K562 (cell line): ENCODE measurements around the gene MYLK2. TPM values are rescaled to one million over a fixed set of nuclear protein-coding genes. Genes with fewer than 3 reads are reported as not detected.

Experiments
- ATAC-seq: fragments of 200-7000 bp; cut with Tn5 transposase; 3 replicates; pipeline ENCODE4 v1.9.1; 2020; ENCODE audit warnings: moderate library complexity
- BruUV-seq: library from RNA; stranded (reverse); fragments of 400-500 nt; replicated peaks from 2 replicates; lab custom pipeline; 2021; lab: Mats Ljungman, UMichigan
- CTCF ChIA-PET: fragments of 300-600 bp; formaldehyde crosslinking; extraction: SDS; loops from one replicate; lab custom pipeline; 2021; ENCODE audit warnings: low intra/inter-chr PET ratio; lab: Yijun Ruan, JAX
- POLR2A ChIA-PET: fragments of 300-600, 350-650 bp; sonication (Branson Sonifier 250); formaldehyde crosslinking; extraction: SDS; loops from one replicate; lab custom pipeline; 2021; ENCODE audit warnings: antibody characterized with exemption, inconsistent platforms; lab: Yijun Ruan, JAX
- DNase-seq, 4 experiments: peaks; one replicate each; pipeline versions ENCODE4 v3.0.0 to v3.0.0-alpha.2; 2011 to 2018; ENCODE audit warnings: low spot score in 3 of 4, mixed read lengths in 3 of 4; ENCODE audit errors: extremely low read depth in 1 of 4
- FAIRE-seq: peaks from 2 replicates; lab custom pipeline; 2011; peaks lifted over from hg19 to GRCh38; lab: Jason Lieb, UNC
- H2AFZ ChIP-seq: 2 replicates; pipeline ENCODE4 v1.6.0; 2011; ENCODE audit warnings: low read depth, low read length, control low read depth, inconsistent platforms
- H3K27ac ChIP-seq: fragments of 200-600 bp; 3 replicates; pipeline ENCODE4 v1.8.0; 2011; ENCODE audit warnings: low read depth, mild to moderate bottlenecking, control low read depth, inconsistent platforms, low read length, moderate library complexity, mixed read lengths; ENCODE audit errors: extremely low read depth
- H3K27me3 ChIP-seq, 2 experiments: fragments of 300-600 bp in 1 of 2; 2 replicates in 1 of 2; 3 replicates in 1 of 2; pipeline versions ENCODE4 v1.6.0 to v1.8.0; 2011; ENCODE audit warnings: inconsistent platforms in 2 of 2, low read length in 2 of 2, mild to moderate bottlenecking in 1 of 2, mixed read lengths in 1 of 2, moderate library complexity in 1 of 2; ENCODE audit not compliant: control insufficient read depth in 2 of 2, insufficient read depth in 2 of 2
- H3K36me3 ChIP-seq: fragments of 300-600 bp; 3 replicates; pipeline ENCODE4 v1.8.0; 2011; ENCODE audit warnings: mild to moderate bottlenecking, low read length, inconsistent platforms; ENCODE audit not compliant: control insufficient read depth, insufficient read depth
- H3K4me1 ChIP-seq, 2 experiments: fragments of 200-600 bp in 1 of 2; replicated peaks in 1 of 2; 2 replicates in 1 of 2; 3 replicates in 1 of 2; pipeline versions ENCODE4 v1.5.1 to v1.8.0; 2011; ENCODE audit warnings: inconsistent platforms in 2 of 2, low read length in 2 of 2, mild to moderate bottlenecking in 1 of 2, mixed read lengths in 1 of 2, moderate library complexity in 1 of 2; ENCODE audit not compliant: control insufficient read depth in 2 of 2, insufficient read depth in 2 of 2
- H3K4me2 ChIP-seq: 2 replicates; pipeline ENCODE4 v1.6.1; 2011; ENCODE audit warnings: low read length, control low read depth, inconsistent platforms, mixed read lengths; ENCODE audit not compliant: insufficient read depth
- H3K4me3 ChIP-seq: fragments of 200-600 bp; sonication (generic), shearing (Covaris generic); 2 replicates; pipeline ENCODE4 v1.5.1; 2016; ENCODE audit warnings: control low read depth, inconsistent platforms
- H3K79me2 ChIP-seq: fragments of 200-600 bp; 3 replicates; pipeline ENCODE4 v1.8.0; 2011; ENCODE audit warnings: low read length, inconsistent platforms; ENCODE audit not compliant: control insufficient read depth, insufficient read depth
- H3K9ac ChIP-seq, 2 experiments: 2 replicates each; pipeline versions ENCODE4 v1.6.0 to v1.6.1; 2011; ENCODE audit warnings: low read depth in 2 of 2, low read length in 2 of 2, control low read depth in 1 of 2, inconsistent platforms in 1 of 2, mild to moderate bottlenecking in 1 of 2, mixed read lengths in 1 of 2; ENCODE audit not compliant: insufficient read depth in 1 of 2
- H3K9me1 ChIP-seq: one replicate; pipeline ENCODE4 v1.6.0; 2011; ENCODE audit warnings: inconsistent platforms, mild to moderate bottlenecking, low read length, moderate library complexity; ENCODE audit not compliant: control insufficient read depth, insufficient read depth
- H3K9me3 ChIP-seq: replicated peaks from 2 replicates; pipeline ENCODE4 v1.5.1; 2011; ENCODE audit warnings: low read depth, low read length, inconsistent platforms; ENCODE audit not compliant: control insufficient read depth, insufficient read depth
- H4K20me1 ChIP-seq: replicated peaks from 2 replicates; pipeline ENCODE4 v1.6.1; 2011; ENCODE audit warnings: low read length, inconsistent platforms, mixed read lengths; ENCODE audit not compliant: control insufficient read depth, insufficient read depth
- CHD1 ChIP-seq: fragments of 200-600 bp; sonication (generic); IDR thresholded peaks from one replicate; pipeline ENCODE4 v1.6.1; 2012; ENCODE audit warnings: mild to moderate bottlenecking, moderate library complexity, low read length, inconsistent platforms
- FOS ChIP-seq: IDR thresholded peaks from 3 replicates; pipeline ENCODE4 v1.6.1; 2011; ENCODE audit not compliant: insufficient read length; ENCODE audit errors: extremely low read depth
- MTA1 ChIP-seq: fragments of 450-650 bp; IDR thresholded peaks from 2 replicates; pipeline ENCODE4 v1.6.1; 2017; ENCODE audit warnings: borderline replicate concordance
- RCOR1 ChIP-seq, 2 experiments: IDR thresholded peaks; 2 replicates each; pipeline ENCODE4 v1.6.1; 2012; ENCODE audit warnings: low read depth in 2 of 2, low read length in 2 of 2, borderline replicate concordance in 1 of 2, improper control_type of control experiment in 1 of 2
- SMAD1 ChIP-seq: fragments of 150-350 bp; IDR thresholded peaks from 2 replicates; pipeline ENCODE4 v1.6.1; 2014; ENCODE audit warnings: low read length, low read depth; ENCODE audit not compliant: partially characterized antibody
- SMC3 ChIP-seq: conservative IDR thresholded peaks from 2 replicates; pipeline ENCODE4 v1.6.1; 2011; ENCODE audit warnings: low read depth, low read length, improper control_type of control experiment; ENCODE audit not compliant: insufficient read depth
- ZNF124 ChIP-seq: sonication (generic); formaldehyde crosslinking; IDR thresholded peaks from 2 replicates; pipeline ENCODE4 v1.8.1; 2022; ENCODE audit warnings: missing genetic modification reagents
- ZNF175 ChIP-seq: fragments of 200-800 bp; sonication (Bioruptor generic); IDR thresholded peaks from 2 replicates; pipeline ENCODE4 v1.6.1; 2016; ENCODE audit warnings: low read depth, mild to moderate bottlenecking, missing genetic modification characterization, missing compliant biosample characterization
- ZNF263 ChIP-seq: sonication (generic); formaldehyde crosslinking; IDR thresholded peaks from 2 replicates; pipeline ENCODE4 v1.8.0; 2022; ENCODE audit warnings: mild to moderate bottlenecking, missing genetic modification reagents, borderline replicate concordance
- ZNF696 ChIP-seq: fragments of 250-450 bp; sonication (Bioruptor Pico); conservative IDR thresholded peaks from 2 replicates; pipeline ENCODE4 v1.4.0; 2020; ENCODE audit warnings: mild to moderate bottlenecking, moderate library complexity
- WGBS: fragments of 100-300 bp; shearing (Covaris generic); methylation state at CpG from one replicate; pipeline ENCODE4 v1.1.6; 2016; ENCODE audit warnings: low coverage, mixed read lengths; ENCODE audit not compliant: insufficient coverage; ENCODE audit errors: missing lambda C conversion rate; 5-methylcytosine and 5-hydroxymethylcytosine counted together
- in situ Hi-C: fragments of 300-500 bp; cut with MboI; formaldehyde crosslinking; loops from 4 replicates; pipeline ENCODE4 v1.15.0; 2018; ENCODE audit warnings: inconsistent platforms, mixed read lengths
- intact Hi-C: fragments of 100-400 bp; cut with micrococcal nuclease; formaldehyde crosslinking; loops from 2 replicates; pipeline ENCODE4 v1.14.2; 2022
- polyA plus RNA-seq, 8 experiments: library from polyadenylated mRNA; depleted of rRNA in 4 of 8; stranded (reverse) in 5 of 8; unstranded in 3 of 8; fragments of >200 nt; fragmentation: Nextera tagmentation in 2 of 8; fragmentation: Illumina TruSeq in 1 of 8; extraction: Ambion mirVana in 2 of 8; extraction: Trizol in 1 of 8; gene quantifications; 2 replicates each; pipeline versions ENCODE4 v1.2.1 to v1.2.3, GENCODE V29; 2011 to 2014; ENCODE audit warnings: inconsistent platforms in 1 of 8, missing spikeins in 1 of 8
- total RNA-seq, 7 experiments: library from RNA; depleted of rRNA in 6 of 7; stranded (reverse); fragments of >200 nt in 6 of 7; fragmentation: Illumina TruSeq in 2 of 7; extraction: Trizol in 2 of 7; gene quantifications; 2 replicates each; pipeline versions ENCODE4 v1.2.1 to v1.2.3, GENCODE V29; 2011 to 2021; ENCODE audit warnings: low replicate concordance in 1 of 7
- TF ChIP-seq, protein P1 (sequence below): sonication (generic); formaldehyde crosslinking; IDR thresholded peaks from 2 replicates; pipeline ENCODE4 v1.5.0; 2020; ENCODE audit warnings: missing genetic modification reagents
- TF ChIP-seq, protein P2 (sequence below): sonication (generic); formaldehyde crosslinking; IDR thresholded peaks from 2 replicates; pipeline ENCODE4 v1.4.0; 2020; ENCODE audit warnings: mild to moderate bottlenecking, missing genetic modification reagents

Gene MYLK2
- total and polyA plus RNA-seq, 9 of the 15 experiments (the other 6 are each of a cell fraction or from before 2014, with no cell fraction given), result 0.07 to 0.53 (median 0.18) TPM; not detected in 2

DNA sequence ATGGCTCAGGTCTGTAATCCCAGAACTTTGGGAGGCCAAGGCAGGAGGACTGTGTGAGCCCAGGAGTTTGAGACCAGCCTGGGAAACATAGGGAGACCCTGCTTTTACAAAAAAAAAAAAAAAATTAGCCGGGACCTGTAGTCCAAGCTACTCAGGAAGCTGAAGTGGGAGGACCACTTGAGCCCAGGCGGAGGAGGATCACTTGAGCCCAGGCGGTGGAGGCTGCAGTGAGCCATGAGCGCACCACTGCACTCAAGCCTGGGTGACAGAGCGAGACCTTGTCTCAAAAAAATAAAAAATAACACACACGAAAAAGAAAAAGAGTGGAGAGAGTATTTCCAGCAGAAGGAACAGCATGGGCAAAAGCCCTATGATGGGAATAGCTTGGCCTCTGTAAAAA lies 53.2 kb downstream of the MYLK2 start:
- DNase-seq (no peak), ATAC-seq (no peak), FAIRE-seq (no peak)
- no peak overlapping the region for H3K9ac ChIP-seq
- WGBS, result 0% methylated on average over 6 of the region's 6 CpGs
- ChIA-PET CTCF (no interaction called here), POLR2A (interaction anchor here (0.6 to 1.4 kb wide), 2 partner anchors 78 to 151 kb away, joined by 3 to 4 read pairs; no protein-coding TSS in a partner anchor)
- H3K9me3 ChIP-seq, result no peaks in the 10 kb centered on the region
- no peak overlapping the region for H3K4me3 ChIP-seq
- intact Hi-C loops, result no loop called here
- H2AFZ ChIP-seq, result no peak overlapping the region
- H3K4me1 ChIP-seq, result peaks cover 0 to 11% of the 10 kb centered on the region in 2 experiments; a peak in 2 of 5 replicates
- BruUV-seq, result no TSS peak
- H4K20me1 ChIP-seq, result peaks cover 12% of the 10 kb centered on the region
- no peaks in the 10 kb centered on the region for H3K79me2 ChIP-seq
- in situ Hi-C loops, result no loop called here
- peaks cover 38 to 46% of the 10 kb centered on the region in 2 experiments for H3K27me3 ChIP-seq
- no peaks in the 10 kb centered on the region for H3K36me3 ChIP-seq
- H3K4me2 ChIP-seq, result no peak overlapping the region
- no peak overlapping the region for H3K27ac ChIP-seq
- no peak for TF ChIP-seq SMC3
- TF ChIP-seq ZNF263, result peak; percentile 46; the same call in 1 of the 2 replicates
- TF ChIP-seq ZNF175 (CRISPR knock-in tag), result no peak
- TF ChIP-seq, protein P1, sequence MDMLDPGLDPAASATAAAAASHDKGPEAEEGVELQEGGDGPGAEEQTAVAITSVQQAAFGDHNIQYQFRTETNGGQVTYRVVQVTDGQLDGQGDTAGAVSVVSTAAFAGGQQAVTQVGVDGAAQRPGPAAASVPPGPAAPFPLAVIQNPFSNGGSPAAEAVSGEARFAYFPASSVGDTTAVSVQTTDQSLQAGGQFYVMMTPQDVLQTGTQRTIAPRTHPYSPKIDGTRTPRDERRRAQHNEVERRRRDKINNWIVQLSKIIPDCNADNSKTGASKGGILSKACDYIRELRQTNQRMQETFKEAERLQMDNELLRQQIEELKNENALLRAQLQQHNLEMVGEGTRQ (CRISPR knock-in tag), result no peak
- TF ChIP-seq, all 486 proteins: peak for 1
- H3K9me1 ChIP-seq, result no peaks in the 10 kb centered on the region

DNA sequence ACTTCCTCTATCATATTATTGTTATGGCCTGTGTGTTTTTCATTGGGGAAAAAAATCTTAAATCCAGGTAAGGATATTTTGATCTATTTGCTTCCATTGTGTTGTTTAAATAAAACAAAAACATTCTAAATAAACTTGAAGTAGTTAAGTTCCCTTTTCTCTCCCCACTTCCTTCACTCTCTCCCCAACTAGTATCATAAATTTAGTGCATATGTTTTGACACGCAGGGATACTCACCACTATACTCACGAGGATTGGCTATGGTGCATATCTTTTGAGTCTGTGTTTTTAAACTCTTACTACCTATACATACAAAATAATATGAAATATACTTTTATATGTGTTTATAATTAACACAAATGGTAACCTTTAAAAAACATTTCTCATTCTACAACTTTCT lies 56.5 kb downstream of the MYLK2 start:
- ATAC-seq, result no peak
- no peak overlapping the region for H3K4me3 ChIP-seq
- H4K20me1 ChIP-seq, result peaks cover 4% of the 10 kb centered on the region; the same call in 1 of the 2 replicates
- no peaks in the 10 kb centered on the region for H3K9me1 ChIP-seq
- peaks cover 15 to 16% of the 10 kb centered on the region in 2 experiments; a peak in 4 of 5 replicates for H3K27me3 ChIP-seq
- WGBS, result 0% methylated on average over 2 of the region's 2 CpGs
- no TSS peak for BruUV-seq
- H2AFZ ChIP-seq, result no peak overlapping the region
- DNase-seq, result no peak
- TF ChIP-seq ZNF696 (no peak), CHD1 (no peak), ZNF124 (CRISPR knock-in tag) (no peak), SMAD1 (no peak), FOS (no peak), MTA1 (no peak), RCOR1 (IDR thresholded peaks at IDR 0.05; ENCODE audit: borderline replicate concordance in 1 of 2, low read depth in 2 of 2, low read length in 2 of 2) (no peak)
- TF ChIP-seq, protein P2, sequence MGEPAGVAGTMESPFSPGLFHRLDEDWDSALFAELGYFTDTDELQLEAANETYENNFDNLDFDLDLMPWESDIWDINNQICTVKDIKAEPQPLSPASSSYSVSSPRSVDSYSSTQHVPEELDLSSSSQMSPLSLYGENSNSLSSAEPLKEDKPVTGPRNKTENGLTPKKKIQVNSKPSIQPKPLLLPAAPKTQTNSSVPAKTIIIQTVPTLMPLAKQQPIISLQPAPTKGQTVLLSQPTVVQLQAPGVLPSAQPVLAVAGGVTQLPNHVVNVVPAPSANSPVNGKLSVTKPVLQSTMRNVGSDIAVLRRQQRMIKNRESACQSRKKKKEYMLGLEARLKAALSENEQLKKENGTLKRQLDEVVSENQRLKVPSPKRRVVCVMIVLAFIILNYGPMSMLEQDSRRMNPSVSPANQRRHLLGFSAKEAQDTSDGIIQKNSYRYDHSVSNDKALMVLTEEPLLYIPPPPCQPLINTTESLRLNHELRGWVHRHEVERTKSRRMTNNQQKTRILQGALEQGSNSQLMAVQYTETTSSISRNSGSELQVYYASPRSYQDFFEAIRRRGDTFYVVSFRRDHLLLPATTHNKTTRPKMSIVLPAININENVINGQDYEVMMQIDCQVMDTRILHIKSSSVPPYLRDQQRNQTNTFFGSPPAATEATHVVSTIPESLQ (CRISPR knock-in tag), result no peak
- ChIA-PET CTCF (no interaction called here), POLR2A (interaction anchor here (1.0 kb wide), 1 partner anchor 11 kb away, joined by 3 read pairs; no protein-coding TSS in a partner anchor)
- no peak overlapping the region for H3K27ac ChIP-seq
- in situ Hi-C loops (no loop called here), intact Hi-C loops (no loop called here)
- H3K4me2 ChIP-seq, result no peak overlapping the region
- H3K9me3 ChIP-seq, result no peaks in the 10 kb centered on the region
- no peaks in the 10 kb centered on the region for H3K79me2 ChIP-seq
- H3K36me3 ChIP-seq, result no peaks in the 10 kb centered on the region
- H3K9ac ChIP-seq, result no peak overlapping the region
- H3K4me1 ChIP-seq, result peaks cover 0 to 8% of the 10 kb centered on the region in 2 experiments; a peak in 2 of 5 replicates
- FAIRE-seq, result no peak
